Measurements from ENCODE around the gene PHLDB1.
A peak's percentile ranks its signal among the peaks of the same experiment; 100 is the strongest.
"Not testable (repeated sequence)": the region's sequence is repeated elsewhere in the genome, so short reads cannot be mapped to it uniquely, and the experiment has no call there.

PHLDB1 gene

DNA sequence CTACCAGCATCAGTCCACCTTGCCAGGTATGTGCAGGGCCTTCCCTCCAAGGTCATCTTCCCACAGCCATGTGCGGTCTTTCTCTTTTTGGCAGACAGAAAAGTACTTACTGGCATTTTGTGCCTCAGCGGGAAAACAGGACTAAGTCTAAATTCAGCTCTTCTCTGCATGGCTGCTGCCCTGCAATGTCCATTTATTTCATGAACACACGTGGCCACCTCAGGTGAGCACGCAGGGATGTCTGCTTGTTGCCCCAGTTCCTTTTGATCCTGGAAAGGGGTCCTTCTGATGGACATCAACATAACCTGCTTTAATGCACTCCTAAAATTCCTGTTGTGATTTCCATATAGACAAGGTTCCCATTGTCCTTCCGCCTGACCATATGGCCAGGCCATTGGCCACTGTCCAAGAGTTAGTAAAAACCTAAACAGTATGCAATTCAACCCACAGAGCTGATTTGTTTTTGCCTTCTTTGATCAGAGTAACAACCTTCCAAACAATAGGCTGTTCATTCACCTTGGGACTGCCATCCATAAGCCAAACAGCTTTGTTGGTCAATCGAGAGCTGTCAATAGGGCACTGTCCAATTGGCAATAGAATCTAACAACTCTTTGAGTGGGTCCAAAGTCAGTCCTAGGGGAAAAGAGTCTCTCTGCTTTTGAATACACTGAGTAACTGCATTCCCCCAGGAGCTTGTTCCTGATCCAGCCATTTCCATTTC, 66.1 kb downstream of the PHLDB1 start:
- H3K4me3 ChIP-seq (ENCODE audit: insufficient read depth in 1 of 2, low read depth in 1 of 2, low read length in 2 of 2): no peak overlapping the region

DNA sequence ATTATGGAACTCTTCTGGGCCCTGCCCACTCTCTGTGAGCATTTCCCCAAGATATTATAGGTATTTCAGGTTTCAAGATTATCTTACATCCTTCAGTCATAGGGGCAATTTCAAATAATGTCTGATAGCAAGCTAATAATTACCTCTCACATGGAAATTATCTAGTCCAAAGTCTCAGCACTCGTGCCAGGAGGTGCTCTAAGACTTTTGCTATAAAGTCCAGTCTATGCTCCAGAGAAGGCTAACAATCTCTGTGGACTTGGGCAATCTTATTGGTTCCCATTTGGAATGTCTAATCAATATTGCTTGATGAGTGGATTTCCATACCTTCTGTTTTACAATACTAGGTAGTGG, 66.6 kb downstream of the PHLDB1 start:
- H4K8ac ChIP-seq (ENCODE audit: low read length): no peak overlapping the region
- no peak overlapping the region for H2BK12ac ChIP-seq (ENCODE audit: low read length in 2 of 2)
- no peak overlapping the region for H3K4me2 ChIP-seq (ENCODE audit: low read length, poor library complexity, severe bottlenecking)
- H3K4me1 ChIP-seq (ENCODE audit: control insufficient read depth, insufficient read depth, low read depth, low read length): peaks cover 2% of the 10 kb centered on the region
- no peak overlapping the region for H2AK5ac ChIP-seq (ENCODE audit: low read length, severe bottlenecking)
- no peaks in the 10 kb centered on the region for H3K9me3 ChIP-seq (ENCODE audit: control insufficient read depth, low read length)
- DNase-seq: no peak
- 75% methylated on average over 1 of the region's 1 CpG for WGBS
- no peak overlapping the region for H3K18ac ChIP-seq (ENCODE audit: low read depth in 1 of 2, low read length in 2 of 2)
- no peaks in the 10 kb centered on the region for H3K79me1 ChIP-seq (replicated peaks; ENCODE audit: low read length, poor library complexity, severe bottlenecking)
- no peak overlapping the region for H2BK120ac ChIP-seq (ENCODE audit: low read depth, low read length)
- no peak overlapping the region for H2AFZ ChIP-seq (ENCODE audit: low read depth, low read length)
- no peak overlapping the region for H3K23ac ChIP-seq (ENCODE audit: low read length in 2 of 2)
- peaks cover 3 to 25% of the 10 kb centered on the region in 2 experiments for H3K27me3 ChIP-seq (ENCODE audit: control insufficient read depth in 1 of 2, insufficient read depth in 1 of 2, low read length in 2 of 2)
- no peaks in the 10 kb centered on the region for H3K36me3 ChIP-seq (ENCODE audit: control insufficient read depth in 1 of 2, insufficient read depth in 2 of 2, low read depth in 1 of 2, low read length in 2 of 2)
- H2BK15ac ChIP-seq (ENCODE audit: low read depth, poor library complexity, severe bottlenecking): no peak overlapping the region
- no peak overlapping the region for H3K14ac ChIP-seq (ENCODE audit: low read length in 2 of 2)
- no peak overlapping the region for H3K4ac ChIP-seq (ENCODE audit: low read depth in 1 of 2, low read length in 2 of 2)
- H3K4me3 ChIP-seq (ENCODE audit: insufficient read depth in 1 of 2, low read depth in 1 of 2, low read length in 2 of 2): no peak overlapping the region
- H3K27ac ChIP-seq (ENCODE audit: low read length, poor library complexity, severe bottlenecking): no peak overlapping the region
- no peak overlapping the region for H2BK5ac ChIP-seq (ENCODE audit: low read depth, low read length, poor library complexity, severe bottlenecking)
- H3K9ac ChIP-seq (ENCODE audit: low read length): no peak overlapping the region
- H4K91ac ChIP-seq (ENCODE audit: low read length): no peak overlapping the region

More for the DNA sequence above, 66.1 kb downstream of the PHLDB1 start:
- 88% methylated on average over 6 of the region's 6 CpGs for WGBS
- Histone ChIP-seq H3K4me1 (ENCODE audit: control insufficient read depth, insufficient read depth, low read depth, low read length) (no peaks in the 10 kb centered on the region), H3K23ac (ENCODE audit: low read length in 2 of 2) (no peak overlapping the region), H2BK5ac (ENCODE audit: low read depth, low read length, poor library complexity, severe bottlenecking) (no peak overlapping the region), H2BK15ac (ENCODE audit: low read depth, poor library complexity, severe bottlenecking) (no peak overlapping the region), H3K27me3 (ENCODE audit: control insufficient read depth in 1 of 2, insufficient read depth in 1 of 2, low read length in 2 of 2) (peaks cover 3 to 25% of the 10 kb centered on the region in 2 experiments), H3K4me2 (ENCODE audit: low read length, poor library complexity, severe bottlenecking) (no peak overlapping the region), H3K18ac (ENCODE audit: low read depth in 1 of 2, low read length in 2 of 2) (no peak overlapping the region), H3K4ac (ENCODE audit: low read depth in 1 of 2, low read length in 2 of 2) (no peak overlapping the region), H3K9me3 (ENCODE audit: control insufficient read depth, low read length) (no peaks in the 10 kb centered on the region), H3K36me3 (ENCODE audit: control insufficient read depth in 1 of 2, insufficient read depth in 2 of 2, low read depth in 1 of 2, low read length in 2 of 2) (no peaks in the 10 kb centered on the region), H2BK12ac (ENCODE audit: low read length in 2 of 2) (no peak overlapping the region), H3K14ac (ENCODE audit: low read length in 2 of 2) (no peak overlapping the region), H4K91ac (ENCODE audit: low read length) (no peak overlapping the region), H3K27ac (ENCODE audit: low read length, poor library complexity, severe bottlenecking) (no peak overlapping the region), H4K8ac (ENCODE audit: low read length) (no peak overlapping the region), H2BK120ac (ENCODE audit: low read depth, low read length) (no peak overlapping the region), H2AFZ (ENCODE audit: low read depth, low read length) (no peak overlapping the region), H2AK5ac (ENCODE audit: low read length, severe bottlenecking) (no peak overlapping the region), H3K79me1 (replicated peaks; ENCODE audit: low read length, poor library complexity, severe bottlenecking) (no peaks in the 10 kb centered on the region), H3K9ac (ENCODE audit: low read length) (no peak overlapping the region)
- DNase-seq: no peak

GRCh38 chr11:118677977-118678376, 70.6 kb downstream of the PHLDB1 start:
- H3K4me3 ChIP-seq (ENCODE audit: insufficient read depth in 1 of 2, low read depth in 1 of 2, low read length in 2 of 2): no peak overlapping the region
- no peak overlapping the region for H3K9ac ChIP-seq (ENCODE audit: low read length)
- no peak overlapping the region for H4K8ac ChIP-seq (ENCODE audit: low read length)
- peaks cover 4% of the 10 kb centered on the region for H3K4me1 ChIP-seq (ENCODE audit: control insufficient read depth, insufficient read depth, low read depth, low read length)
- H3K27ac ChIP-seq (ENCODE audit: low read length, poor library complexity, severe bottlenecking): no peak overlapping the region
- peaks cover 4 to 14% of the 10 kb centered on the region in 2 experiments for H3K27me3 ChIP-seq (ENCODE audit: control insufficient read depth in 1 of 2, insufficient read depth in 1 of 2, low read length in 2 of 2)
- H3K79me1 ChIP-seq (replicated peaks; ENCODE audit: low read length, poor library complexity, severe bottlenecking): no peaks in the 10 kb centered on the region
- no peak overlapping the region for H3K4ac ChIP-seq (ENCODE audit: low read depth in 1 of 2, low read length in 2 of 2)
- H2AK5ac ChIP-seq (ENCODE audit: low read length, severe bottlenecking): no peak overlapping the region
- no peak overlapping the region for H2BK5ac ChIP-seq (ENCODE audit: low read depth, low read length, poor library complexity, severe bottlenecking)
- no peak overlapping the region for H2BK120ac ChIP-seq (ENCODE audit: low read depth, low read length)
- no peak overlapping the region for H2BK15ac ChIP-seq (ENCODE audit: low read depth, poor library complexity, severe bottlenecking)
- H3K14ac ChIP-seq (ENCODE audit: low read length in 2 of 2): peak overlapping the region in 1 of 2 experiments; percentile 81
- no peak overlapping the region for H4K91ac ChIP-seq (ENCODE audit: low read length)
- DNase-seq: no peak
- no peak overlapping the region for H3K4me2 ChIP-seq (ENCODE audit: low read length, poor library complexity, severe bottlenecking)
- H3K18ac ChIP-seq (ENCODE audit: low read depth in 1 of 2, low read length in 2 of 2): no peak overlapping the region
- WGBS: 98% methylated on average over 4 of the region's 6 CpGs
- H3K9me3 ChIP-seq (ENCODE audit: control insufficient read depth, low read length): no peaks in the 10 kb centered on the region
- peak overlapping the region in 1 of 2 experiments; percentile 64 for H3K23ac ChIP-seq (ENCODE audit: low read length in 2 of 2)
- no peak overlapping the region for H2BK12ac ChIP-seq (ENCODE audit: low read length in 2 of 2)
- H2AFZ ChIP-seq (ENCODE audit: low read depth, low read length): no peak overlapping the region
- H3K36me3 ChIP-seq (ENCODE audit: control insufficient read depth in 1 of 2, insufficient read depth in 2 of 2, low read depth in 1 of 2, low read length in 2 of 2): no peaks in the 10 kb centered on the region

DNA sequence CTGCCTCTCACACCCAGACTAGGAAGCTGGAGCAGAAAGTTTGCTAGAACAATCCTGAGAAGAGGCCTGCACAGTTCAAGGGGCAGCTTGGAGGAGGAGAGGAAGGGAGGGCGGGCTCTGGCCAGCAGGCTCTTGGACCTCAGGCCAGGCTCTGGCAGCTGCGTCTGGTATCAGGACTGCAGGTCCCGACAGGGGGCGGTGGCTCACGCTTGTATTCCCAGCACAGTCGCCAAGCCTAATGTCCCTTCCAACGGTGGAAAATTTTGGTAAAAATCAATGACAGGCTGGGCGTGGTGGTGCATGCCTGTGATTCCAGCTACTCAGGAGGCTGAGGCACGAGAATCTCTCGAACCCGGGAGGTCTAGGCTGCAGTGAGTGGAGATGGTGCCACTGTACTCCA, 71.5 kb downstream of the PHLDB1 start:
- not testable (repeated sequence) for H2BK120ac ChIP-seq (ENCODE audit: low read depth, low read length); H3K4me1 ChIP-seq (ENCODE audit: control insufficient read depth, insufficient read depth, low read depth, low read length); H4K91ac ChIP-seq (ENCODE audit: low read length); H3K4me3 ChIP-seq (ENCODE audit: insufficient read depth in 1 of 2, low read depth in 1 of 2, low read length in 2 of 2); H3K9me3 ChIP-seq (ENCODE audit: control insufficient read depth, low read length); H3K14ac ChIP-seq (ENCODE audit: low read length in 2 of 2); H2AK5ac ChIP-seq (ENCODE audit: low read length, severe bottlenecking); H3K79me1 ChIP-seq (replicated peaks; ENCODE audit: low read length, poor library complexity, severe bottlenecking); H3K4ac ChIP-seq (ENCODE audit: low read depth in 1 of 2, low read length in 2 of 2); H3K9ac ChIP-seq (ENCODE audit: low read length); H3K4me2 ChIP-seq (ENCODE audit: low read length, poor library complexity, severe bottlenecking); H2BK12ac ChIP-seq (ENCODE audit: low read length in 2 of 2); H3K18ac ChIP-seq (ENCODE audit: low read depth in 1 of 2, low read length in 2 of 2); H4K8ac ChIP-seq (ENCODE audit: low read length); H2AFZ ChIP-seq (ENCODE audit: low read depth, low read length); H2BK15ac ChIP-seq (ENCODE audit: low read depth, poor library complexity, severe bottlenecking); H3K27ac ChIP-seq (ENCODE audit: low read length, poor library complexity, severe bottlenecking); H3K23ac ChIP-seq (ENCODE audit: low read length in 2 of 2); H3K36me3 ChIP-seq (ENCODE audit: control insufficient read depth in 1 of 2, insufficient read depth in 2 of 2, low read depth in 1 of 2, low read length in 2 of 2); H2BK5ac ChIP-seq (ENCODE audit: low read depth, low read length, poor library complexity, severe bottlenecking); H3K27me3 ChIP-seq (ENCODE audit: control insufficient read depth in 1 of 2, insufficient read depth in 1 of 2, low read length in 2 of 2)
- peak; percentile 31 for DNase-seq
- 28% methylated on average over 11 of the region's 11 CpGs for WGBS

All from mesenchymal stem cell (in vitro differentiated cells and primary cell).